Left forelimb (tissue), 1 donor: ENCODE results near the gene CERS3.

Experiments
- DNase-seq: peaks from one replicate; pipeline ENCODE4 v3.0.0-alpha.2; 2018; ENCODE audit warnings: low spot score

The CERS3 gene

DNA sequence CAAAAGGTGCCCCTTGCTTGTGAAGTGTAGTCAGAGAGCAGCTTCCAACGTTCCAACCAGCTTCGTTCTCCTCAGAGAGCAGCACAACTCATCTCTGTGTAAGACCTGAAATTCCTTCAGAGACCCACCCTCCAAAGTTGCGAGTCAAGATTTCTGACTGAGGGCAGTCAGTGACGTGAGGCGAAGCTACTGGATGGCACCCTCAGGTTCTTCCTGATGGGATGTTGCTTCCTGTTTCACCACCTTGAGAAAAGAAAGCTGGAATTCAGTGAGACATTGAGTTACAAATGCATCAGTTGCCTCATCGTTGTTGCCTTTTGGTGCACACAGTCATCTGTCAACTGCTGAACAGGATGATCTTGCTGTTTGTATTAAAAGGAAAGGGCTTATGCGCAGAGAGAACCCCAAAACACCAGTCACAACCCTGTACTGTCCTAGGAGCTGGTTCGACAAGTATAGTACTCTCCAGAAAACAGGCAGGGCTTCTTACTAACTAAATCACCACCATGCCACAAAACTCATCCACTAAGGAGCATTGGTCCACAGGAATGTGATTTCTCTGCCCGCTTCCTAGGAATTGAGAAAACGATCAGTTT lies at the start of gene CERS3:
TSS of gene CERS3 (minus strand) at position 118 of the 596 bp plus-strand sequence. CDS start 27,101 bp downstream, outside the sequence.
- no peak for DNase-seq

DNA sequence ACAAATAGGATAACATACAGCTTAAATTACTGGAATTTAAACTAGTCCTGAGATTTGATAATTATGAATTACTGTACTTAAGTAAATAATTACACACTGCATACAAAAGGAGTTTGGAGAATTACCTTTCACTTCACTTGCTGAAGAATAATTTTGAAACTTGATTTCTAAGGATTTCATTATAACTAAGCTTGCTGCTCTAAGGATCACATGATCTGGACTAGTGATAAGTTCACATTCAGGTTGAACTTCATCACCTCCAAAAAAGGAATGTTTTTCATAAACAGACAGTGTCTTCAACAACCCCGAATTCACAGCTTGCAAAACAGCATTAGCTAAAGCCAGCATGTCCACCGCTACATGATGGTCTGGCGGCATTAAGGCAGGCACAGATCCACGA lies 44.8 kb upstream of the CERS3 start:
- no peak for DNase-seq

DNA sequence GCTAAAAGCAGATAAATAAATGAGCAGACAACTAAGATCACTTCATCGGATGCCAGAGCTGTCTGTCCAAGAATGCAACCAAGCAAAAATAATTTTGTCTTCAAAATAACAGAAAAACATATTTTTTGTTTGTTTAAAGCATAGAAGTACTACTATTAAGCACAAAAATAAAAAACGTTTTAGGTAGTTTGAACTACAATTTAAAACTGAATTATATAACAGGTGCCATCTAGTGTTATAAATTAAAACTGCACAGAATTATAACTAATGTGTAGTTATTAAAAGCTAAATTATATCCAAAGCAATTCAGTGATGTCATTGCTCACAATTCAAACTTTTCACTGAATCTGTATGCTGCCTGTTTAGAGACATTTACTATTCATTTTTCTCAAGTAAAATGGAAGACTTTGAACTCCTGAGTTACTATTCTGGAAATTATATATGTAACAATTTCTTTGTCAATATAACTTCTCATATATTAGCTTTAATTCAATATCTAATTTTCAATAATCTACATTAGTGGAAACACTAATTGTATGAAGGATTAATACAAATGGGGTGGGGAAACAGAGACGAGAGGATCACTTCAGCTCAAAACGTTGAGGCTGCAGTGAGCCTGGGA lies 43.7 kb upstream of the CERS3 start:
- no peak for DNase-seq

DNA sequence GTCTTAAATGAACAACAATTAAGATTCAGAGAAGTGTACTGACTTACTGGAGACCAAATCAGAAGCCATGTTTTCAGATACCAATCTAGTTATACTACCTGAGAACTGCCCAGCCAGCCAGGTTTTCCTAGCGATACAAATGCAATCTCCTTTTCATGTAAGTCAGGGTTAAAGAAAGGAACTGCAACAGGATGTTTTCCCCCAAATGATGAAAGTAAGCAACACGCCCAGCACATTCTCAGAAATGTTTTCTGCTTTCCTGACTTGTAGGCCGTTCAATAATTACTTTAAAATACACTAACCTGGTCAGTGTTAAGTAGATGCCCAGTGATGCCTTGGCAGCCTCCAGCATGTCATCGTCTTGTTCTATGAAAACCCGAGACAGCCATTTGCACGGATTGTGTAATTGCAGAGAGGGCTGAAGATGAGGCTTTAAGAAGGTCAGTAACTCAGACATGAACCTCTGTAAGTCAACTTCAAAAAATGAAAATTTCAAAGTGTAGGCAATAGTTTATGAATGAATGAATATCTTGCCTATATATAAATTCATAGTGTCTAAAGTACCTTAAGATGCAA lies 42.9 kb upstream of the CERS3 start:
- no peak for DNase-seq

DNA sequence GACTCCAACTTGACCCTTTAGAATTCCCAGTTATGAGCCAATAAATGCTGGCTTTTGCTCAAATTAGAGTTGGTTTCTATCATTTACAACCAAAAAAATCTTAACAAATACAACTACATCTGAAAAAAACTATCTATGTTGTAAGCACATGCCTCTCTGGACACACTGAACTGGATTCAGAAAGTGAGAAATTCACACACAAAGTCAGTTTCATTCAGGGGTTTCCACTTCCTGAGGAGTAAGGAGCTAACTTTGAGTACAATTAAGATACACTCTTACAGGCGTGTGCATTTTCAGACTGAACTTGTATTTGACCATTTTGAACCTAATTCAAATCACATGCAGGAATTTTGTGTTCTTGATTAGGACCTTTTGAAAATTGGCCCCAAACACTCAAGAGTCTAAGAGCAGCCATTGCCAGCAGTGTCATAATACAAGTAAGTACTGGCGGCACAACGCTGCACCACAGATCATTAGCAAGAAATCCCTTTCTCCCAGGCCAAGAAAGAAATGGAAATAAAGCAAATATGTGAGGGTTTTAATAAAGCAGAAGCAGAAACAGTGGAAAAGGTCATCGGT lies 42.1 kb upstream of the CERS3 start:
- no peak for DNase-seq

DNA sequence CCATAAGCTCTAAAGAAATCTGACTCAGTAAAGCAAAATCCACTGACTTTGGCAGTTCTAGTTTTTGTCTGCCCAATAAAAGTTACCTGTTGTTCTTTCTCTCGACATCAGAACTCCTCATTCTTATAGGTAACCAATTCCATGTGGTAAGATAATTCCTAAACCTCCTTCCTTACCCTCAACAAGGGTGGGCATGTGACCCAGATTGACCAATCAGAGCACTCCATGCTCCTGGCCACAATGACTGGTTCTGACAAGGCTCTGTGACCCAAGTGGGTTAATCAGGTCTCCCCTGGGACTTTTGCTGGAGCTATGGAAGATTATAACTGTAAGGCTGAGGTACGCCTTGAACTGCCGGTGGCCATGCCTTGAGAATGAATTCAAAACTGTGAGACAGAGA lies 41.5 kb upstream of the CERS3 start:
- no peak for DNase-seq

DNA sequence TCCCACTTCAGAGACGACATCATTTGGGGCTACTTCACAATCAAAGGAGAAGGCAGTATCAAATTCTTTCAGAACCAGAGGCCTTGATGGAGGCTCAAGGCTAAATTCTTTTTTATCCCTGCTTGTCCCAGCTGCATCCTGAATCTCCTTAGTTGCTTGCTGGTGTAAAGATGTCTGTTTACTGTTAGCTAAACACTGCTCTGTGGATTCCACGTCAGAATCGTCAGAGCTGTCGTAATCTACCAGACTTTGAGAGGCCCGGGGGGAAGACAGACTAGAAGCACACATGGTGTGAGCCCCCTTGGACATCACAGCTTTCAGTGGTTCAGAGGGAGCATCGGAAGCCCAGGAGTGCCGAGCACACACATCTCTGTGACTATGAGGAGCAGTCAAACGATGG lies 40.6 kb upstream of the CERS3 start:
- DNase-seq: no peak

DNA sequence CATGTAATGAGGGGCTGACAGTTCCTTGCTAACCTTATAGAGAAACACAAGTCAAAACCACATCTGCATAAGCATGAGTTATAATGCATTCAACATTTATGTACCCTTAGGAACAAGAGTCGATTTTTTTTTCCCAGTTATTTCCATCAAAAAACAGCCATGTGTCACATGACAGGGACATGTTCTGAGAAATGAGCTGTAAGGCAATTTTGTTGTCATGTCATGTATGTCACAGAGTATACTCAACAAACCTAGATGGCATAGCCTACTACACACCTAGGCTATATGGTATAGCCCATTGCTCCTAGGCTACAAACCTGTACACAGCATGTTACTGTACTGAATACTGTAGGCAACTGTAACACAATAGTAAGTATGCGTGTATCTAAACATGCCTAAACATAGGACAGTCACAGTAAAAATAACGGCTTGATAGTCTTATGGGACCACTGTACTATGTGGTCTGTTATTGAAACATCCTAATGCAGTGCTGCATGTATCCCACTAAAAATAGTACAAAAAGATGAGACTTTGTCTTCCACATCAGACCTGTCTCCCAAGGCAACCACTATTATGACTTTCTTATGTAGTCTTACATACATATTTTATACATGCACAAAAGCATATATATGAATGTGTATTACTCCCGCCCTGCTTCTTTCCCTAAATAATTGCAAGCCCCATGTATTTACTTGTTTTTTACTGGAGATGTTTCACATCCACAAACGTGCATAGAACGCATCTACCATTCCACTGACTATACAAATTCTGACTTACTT lies 38.3 kb upstream of the CERS3 start:
- DNase-seq: no peak

DNA sequence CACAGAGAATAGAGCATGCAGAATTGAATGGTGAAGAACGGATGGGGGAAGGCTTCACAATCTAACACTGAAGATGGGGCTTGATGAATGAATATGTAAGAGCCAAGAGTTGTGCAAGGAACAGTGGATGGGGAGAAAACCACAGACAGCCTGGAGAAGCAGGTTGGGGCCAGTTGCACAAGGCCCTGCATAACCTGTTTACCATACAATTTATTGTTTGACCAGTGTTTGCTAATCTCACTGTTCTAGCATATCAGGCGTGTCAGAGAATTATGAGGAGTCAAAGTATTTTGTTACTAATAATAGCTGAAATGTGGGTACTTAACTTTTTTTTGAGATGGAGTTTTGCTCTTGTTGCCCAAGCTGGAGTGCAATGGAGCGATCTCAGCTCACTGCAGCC lies 36.8 kb upstream of the CERS3 start:
- no peak for DNase-seq

DNA sequence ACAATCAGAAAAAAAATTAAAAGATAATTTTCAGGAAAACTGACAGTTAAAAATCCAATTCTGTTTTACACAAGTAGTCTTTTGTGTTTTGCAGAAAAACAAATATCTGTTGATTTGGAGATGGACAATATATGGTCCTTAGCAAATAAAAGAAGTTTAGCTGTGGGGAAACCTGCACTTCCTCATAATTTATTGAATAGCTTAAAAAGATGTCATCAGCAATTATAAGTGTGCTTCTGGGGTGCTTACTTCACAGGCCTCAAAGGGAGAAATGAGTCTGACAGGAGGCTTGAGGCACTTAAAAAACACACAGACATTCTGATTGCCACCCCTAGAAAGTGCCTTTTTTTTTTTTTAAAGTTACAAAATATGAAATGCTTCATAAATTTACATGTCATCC lies 31.6 kb upstream of the CERS3 start:
- no peak for DNase-seq

DNA sequence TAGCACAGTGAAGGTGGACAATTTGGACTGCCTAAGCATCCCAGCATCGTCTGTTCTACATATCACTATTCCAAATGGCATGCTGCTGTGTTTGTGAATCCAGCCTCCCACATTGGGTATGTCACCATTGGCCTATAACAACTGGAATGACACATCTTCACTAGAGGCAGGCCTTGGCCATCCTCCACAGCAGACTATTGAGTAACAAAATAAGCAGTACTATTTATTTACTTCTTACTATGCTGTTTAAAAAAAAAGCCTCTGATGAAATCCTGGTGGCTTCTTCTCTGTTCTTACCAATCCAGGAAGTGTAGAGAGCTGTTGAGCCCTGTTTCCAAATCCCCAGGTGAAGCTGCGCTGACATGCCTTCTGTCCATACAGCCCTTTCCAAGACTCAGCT lies 30.6 kb upstream of the CERS3 start:
- no peak for DNase-seq

DNA sequence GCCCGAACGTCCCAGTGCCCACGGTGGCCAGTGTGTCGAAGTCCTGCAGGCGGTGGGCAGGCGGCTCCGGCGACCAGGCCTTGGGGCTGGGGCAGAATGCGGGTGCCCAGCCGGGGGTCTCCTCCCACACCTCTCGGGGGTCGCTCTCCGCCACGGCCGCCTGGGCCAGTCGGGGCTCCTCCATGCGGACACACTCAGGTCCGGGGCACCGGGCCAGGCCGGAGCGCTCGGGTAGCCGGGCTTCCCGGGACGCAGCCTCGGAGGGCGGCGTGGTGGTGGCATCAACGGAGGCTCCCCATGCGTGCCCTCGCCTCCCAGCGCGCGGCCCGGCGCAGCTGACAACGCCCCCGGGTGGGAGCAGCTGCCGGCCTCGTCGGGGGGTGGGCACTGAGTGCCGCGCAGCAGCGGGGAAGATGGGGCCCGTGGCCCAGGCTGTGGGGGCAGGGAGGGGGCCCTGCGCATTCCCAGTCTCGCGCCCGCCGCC lies 30.1 kb upstream of the CERS3 start:
- DNase-seq: no peak

DNA sequence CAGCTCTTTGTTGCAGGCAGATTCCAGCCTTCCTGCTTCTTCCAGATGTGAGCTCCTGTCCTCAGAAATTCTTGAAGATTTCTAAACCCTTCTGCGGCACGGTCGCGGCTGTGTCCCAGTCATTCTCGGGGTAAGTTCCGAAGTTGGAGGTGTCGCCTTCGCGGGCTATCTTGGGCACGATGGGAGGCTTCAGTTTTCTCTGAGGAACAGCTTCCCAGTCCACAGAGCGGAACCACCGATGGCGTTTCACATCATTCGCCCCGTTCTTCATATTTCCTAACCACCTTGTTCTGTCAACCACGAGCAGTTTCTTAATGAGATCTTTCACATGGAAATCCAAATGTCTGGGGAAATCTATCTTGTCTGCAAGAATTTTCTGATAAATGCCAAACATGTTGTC lies 24.7 kb upstream of the CERS3 start:
- DNase-seq: no peak

DNA sequence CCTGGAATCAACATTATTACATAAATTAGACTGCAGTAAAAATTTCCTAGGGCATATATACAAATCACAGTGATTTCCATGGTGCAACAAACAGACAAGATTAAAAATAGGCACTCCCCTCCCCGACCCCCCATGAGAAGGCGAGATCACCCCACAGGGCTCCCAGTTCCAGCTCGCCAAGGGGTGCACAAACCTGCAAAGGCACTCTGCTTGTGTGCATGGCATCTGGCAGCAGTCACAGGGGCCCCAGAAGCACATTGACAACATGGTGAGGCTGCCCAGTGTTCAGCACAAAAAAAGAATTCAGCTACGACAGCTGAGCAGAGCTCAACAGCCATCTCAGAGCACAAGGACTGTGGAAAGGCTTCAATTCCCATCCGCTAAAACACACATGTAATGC lies 19.2 kb upstream of the CERS3 start:
- no peak for DNase-seq

DNA sequence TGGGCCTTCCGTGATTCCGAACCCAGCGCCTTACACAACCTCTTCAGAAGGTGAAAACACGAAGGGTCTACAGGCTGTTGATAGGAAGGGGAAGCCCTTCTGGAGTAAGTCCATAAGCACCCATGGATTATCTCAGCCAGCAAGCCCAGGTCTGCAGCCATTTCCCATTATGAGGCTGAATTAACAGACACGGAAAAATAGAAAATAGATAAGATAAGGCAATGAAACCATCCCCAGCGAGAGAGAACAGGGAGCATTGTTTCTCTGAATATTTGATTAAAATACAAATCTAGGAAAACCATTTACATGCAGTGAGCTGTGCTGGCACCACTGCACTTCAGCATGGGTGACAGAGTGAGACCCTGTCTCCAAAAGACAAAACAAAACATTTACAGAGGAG lies 16.2 kb upstream of the CERS3 start:
- no peak for DNase-seq

DNA sequence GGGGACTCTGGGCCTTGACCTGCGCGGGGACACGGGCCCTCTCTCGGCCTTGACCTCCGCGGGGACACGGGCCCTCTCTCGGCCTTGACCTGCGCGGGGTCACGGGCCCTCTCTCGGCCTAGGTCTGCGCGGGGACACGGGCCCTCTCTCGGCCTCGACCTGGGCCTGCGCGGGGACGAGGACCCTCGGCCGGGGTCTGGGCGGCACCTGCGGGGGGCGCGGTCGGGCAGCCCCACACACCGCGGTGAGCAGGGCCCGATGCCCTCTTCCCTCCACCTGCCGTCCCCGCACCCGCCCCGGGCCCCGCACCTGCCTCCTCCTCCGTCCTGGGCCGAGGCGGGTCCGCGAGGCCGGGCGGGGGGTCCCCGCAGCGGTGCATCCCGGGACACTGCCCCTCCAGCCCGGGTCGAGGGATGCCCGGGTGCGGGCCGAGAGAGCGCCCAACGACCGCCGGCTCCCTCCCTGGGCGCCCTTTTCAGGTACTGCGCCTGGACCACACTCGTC lies 15.6 kb upstream of the CERS3 start:
- no peak for DNase-seq

DNA sequence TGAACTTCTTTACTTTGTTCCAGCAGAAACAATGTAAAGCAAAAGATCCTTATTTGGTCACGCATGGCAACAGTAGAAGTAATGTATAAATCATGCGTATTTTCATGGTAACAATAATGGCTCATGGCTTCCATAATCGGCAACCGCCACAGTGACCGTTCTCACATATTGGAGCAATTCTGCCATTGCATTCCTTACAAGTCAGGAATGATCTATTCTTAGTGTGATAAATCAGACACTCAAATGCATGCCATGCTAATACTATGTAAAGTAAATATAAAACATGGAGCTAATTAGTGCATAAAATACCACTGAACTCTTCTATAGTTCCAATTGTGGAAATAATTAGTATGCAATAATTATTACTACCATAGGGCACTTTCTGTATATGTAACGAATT lies 13.5 kb upstream of the CERS3 start:
- no peak for DNase-seq

DNA sequence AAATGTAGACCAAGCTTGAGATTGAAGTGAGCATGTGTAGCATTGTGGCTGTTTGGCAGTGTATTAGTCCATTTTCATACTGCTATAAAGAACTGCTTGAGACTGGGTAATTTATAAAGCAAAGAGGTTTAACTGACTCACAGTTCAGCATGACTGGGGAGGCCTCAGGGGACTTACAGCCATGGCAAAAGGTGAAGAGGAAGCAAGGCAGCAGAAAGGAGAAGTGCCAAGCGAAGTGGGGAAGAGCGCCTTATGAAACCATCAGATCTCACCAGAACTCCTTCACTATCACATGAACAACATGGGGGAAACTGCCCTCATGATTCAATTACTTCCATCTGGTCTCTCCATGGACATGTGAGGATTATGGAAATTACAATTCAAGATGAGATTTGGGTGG lies 8.6 kb upstream of the CERS3 start:
- DNase-seq: no peak

DNA sequence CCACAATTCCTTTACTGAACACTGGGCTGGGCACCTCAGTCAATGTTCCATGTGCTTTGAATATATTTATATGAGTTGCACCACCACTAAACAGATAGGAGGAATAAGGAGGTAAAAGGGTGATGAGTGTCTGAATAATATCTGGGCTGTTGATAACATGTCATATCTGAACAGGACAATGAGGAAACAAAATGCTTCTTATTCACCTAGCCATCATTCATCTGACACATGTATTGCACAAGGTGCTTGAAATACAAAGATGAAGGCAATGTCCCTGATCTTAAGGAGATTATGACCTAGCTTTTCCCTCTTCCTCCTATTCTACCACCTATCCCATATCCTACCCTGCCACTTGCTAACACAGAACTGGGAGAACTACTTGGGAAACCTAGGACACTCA lies 8.0 kb upstream of the CERS3 start:
- no peak for DNase-seq

DNA sequence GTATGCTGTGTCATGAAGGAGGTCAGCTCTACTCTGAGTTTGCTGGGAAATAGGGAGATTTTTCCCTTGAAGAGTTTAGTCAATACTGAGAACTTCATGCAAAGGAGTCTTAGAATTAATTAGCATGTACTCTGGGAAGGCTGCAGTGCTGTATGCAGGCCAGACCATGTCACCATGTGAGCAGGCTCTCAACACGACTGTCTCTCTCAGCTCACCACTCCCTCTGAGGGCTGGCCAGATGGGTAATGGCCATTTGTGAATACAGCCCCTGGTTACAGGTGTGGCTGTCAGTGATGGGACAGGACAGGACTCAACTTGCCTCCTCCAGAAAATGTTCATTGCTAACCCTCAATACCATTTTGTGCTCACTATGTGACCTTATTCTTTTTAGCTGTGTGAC lies 5.1 kb upstream of the CERS3 start:
- DNase-seq: no peak

DNA sequence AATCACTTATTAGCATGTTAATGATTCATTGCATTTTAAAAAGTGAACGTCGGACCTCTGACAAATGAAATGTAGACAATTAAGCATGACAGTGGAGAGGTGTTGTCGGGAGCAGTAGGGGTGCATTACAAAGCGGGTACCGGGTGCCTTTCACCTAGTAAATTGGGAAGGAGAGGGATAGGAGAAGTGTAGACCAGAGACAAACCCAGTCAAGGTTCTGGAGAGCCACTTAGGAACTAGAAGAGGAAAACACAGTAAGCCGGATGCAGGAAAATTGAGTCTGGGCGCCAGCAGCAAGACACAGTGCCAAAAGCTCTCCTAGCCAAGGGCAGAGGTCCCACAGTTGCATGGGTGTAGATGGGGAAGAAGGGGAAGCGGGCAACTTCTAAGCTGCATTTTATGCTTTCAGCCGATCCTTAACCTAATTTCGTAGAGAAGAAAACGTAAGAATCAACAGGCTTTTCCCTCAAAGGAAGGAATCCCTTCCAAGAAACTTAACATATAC lies 3.1 kb upstream of the CERS3 start:
- no peak for DNase-seq

DNA sequence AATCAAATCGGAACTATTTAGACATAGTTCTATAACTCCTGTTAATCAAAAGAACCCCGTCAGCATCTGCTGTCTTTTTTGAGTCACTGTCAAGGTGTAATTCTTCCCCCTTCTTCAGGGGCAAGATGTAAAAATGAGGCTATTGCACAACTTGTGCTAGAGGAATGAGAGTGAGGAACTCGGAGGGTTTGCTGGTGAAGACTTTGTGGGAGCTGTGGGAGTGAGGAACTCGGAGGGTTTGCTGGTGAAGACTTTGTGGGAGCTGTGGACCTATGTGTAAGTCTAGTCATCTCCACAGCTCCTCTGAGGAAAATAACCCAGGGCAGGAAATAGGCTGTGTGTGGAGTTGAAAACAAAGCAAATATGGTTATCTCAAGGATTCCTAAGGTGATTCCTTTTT lies 2.5 kb upstream of the CERS3 start:
- DNase-seq: no peak
